Fibroblast of peridontal ligament (primary cell): Measurements from ENCODE around the gene RGS2.
A peak's percentile ranks its signal among the peaks of the same experiment; 100 is the strongest.

Experiments used
- DNase-seq: peaks from one replicate; pipeline ENCODE4 v3.0.0-alpha.2; 2010; ENCODE audit errors: extremely low read depth

RGS2 gene

DNA sequence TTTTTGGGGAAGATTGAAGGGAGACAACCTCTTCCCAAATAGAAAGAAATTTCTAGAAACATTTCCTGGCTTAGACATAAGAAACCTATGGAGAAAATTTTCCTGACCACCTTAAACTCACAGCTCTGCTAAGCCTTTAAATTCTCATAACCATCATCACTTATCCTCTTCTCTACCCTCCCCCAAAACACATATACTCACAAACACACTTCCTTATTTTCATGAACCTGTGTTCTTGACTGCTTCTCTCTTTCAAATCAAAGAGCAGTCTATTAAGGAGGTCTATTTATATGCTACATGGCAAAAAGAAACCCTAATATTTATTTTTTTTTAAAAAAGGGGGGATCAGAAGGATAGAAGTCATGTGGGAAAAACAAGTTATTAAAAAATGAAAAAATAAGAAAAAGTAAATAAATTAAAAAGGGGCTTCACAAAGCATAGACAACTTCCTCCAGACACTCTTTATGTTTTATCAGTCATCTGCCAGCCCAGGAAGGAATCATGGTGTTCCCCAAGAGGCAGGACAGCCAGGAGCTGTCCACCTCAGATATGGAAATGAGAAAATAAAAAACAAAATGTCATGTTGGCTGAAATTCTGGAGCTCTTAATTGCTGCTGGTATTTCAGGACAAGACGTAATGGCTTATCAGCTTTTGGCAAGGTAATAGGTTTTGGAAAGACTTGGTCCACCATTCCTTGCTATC is 12.8 kb upstream of the RGS2 start:
- DNase-seq: no peak

DNA sequence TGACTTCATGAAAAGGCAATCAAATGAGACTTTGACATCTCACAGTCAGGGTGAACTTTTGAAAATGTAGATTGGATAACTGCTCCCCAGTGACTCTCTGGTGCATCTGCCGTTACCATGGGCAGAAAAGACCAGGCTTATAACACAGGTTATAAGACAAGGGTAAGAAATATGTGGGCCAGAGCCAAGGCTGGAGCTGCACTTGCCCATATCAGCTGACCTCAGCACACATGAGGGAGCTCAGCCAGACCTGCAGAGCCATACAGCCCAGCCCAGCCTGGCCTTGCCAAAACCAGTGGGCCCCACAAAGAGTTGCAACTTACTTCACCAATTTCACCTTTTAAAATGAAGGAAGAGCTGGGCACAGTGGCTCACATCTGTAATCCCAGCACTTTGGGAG is 11.7 kb upstream of the RGS2 start:
- no peak for DNase-seq

DNA sequence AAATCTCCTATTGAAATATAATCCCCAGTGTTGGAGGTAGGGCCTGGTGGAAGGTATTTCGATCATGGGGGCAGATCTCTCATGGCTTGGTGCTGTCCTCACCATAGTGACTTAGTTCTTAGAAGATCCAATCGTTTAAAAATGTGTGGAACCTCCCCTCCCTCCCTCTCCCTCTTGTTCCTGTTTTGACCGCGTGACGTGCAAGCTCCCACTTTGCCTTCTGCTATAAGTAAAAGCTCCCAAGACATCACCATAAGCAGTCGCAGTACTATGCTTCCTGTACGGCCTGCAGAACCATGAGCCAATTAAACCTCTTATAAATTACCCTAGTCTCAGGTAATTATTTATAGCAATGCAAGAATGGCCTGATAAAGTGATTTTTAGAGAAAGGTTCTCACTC is 10.9 kb upstream of the RGS2 start:
- DNase-seq: no peak

DNA sequence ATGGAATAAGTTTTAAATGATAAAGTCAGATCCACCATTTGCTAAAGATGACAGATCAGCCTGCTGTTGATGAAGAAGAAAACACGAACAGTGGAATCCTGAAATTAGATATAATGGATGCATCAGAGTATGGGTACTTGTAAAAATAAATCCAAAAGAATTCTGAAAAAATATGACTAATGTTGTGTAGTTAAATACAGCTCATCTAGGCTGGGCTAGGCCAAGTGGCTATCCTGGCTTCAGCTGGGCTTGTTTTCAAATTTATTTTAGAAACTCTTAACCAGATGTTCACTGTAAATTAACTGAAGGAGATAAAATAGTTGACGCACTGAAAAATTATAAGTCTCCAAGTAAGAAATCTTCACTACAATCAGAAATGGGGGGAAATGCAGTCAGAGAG is 7.4 kb upstream of the RGS2 start:
- DNase-seq: peak; percentile 35

DNA sequence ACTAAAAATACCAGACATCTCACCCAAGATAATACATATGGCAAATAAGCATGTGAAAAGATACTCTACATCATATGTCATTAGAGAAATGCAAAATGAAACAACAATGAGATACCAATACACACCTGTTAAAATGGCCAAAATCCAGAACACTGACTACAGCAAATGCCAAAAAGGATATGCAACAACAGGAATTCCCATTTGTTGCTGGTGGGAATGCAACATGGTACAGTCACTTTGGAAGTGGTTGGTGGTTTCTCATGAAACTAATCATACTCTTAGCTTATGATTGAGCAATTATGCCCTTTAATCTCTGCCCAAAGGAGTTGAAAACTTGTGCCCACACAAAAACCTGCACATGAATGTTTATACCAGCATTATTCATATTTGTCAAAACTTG is 6.4 kb upstream of the RGS2 start:
- DNase-seq: no peak

DNA sequence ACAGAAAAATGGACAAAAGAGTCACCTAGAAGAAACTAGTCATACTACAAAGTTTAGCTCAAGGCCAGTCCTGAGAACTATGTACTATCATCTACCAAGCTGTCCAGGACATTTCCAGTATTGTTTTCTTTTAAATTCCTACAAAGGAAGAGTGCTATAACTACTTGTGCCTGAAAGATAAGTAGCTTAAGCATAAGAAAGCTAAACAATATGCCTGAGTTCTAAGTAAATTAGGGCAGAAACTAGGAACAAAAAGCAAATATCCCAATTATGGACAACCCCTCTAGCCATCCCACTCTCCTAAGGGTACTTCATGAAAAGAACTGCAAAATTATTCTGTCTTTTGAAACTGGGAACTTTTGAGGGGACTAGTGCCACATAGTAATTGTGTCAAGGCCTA is 5.3 kb upstream of the RGS2 start:
- no peak for DNase-seq

DNA sequence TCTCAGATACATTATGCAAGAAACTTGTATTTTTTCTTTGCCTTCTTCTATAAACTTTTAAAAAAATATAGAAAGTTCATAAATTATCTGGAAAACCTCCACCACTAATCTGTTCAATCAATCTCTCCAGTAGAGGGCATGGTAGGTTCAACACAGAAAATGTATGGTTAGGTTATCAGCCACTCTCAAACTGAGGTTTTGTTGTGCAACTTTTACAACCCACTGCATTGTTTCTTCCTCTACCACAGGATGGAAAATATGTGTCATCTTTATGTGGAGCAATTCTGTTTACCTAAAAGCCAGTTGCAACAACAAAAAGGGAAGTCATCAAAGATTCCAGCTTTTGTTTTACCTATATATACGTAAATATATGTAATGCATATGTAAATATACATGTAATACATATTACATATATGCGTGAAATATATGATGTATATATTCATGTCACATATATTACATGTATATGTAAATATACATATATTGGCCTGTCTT is 3.0 kb upstream of the RGS2 start:
- peak; percentile 96 for DNase-seq

DNA sequence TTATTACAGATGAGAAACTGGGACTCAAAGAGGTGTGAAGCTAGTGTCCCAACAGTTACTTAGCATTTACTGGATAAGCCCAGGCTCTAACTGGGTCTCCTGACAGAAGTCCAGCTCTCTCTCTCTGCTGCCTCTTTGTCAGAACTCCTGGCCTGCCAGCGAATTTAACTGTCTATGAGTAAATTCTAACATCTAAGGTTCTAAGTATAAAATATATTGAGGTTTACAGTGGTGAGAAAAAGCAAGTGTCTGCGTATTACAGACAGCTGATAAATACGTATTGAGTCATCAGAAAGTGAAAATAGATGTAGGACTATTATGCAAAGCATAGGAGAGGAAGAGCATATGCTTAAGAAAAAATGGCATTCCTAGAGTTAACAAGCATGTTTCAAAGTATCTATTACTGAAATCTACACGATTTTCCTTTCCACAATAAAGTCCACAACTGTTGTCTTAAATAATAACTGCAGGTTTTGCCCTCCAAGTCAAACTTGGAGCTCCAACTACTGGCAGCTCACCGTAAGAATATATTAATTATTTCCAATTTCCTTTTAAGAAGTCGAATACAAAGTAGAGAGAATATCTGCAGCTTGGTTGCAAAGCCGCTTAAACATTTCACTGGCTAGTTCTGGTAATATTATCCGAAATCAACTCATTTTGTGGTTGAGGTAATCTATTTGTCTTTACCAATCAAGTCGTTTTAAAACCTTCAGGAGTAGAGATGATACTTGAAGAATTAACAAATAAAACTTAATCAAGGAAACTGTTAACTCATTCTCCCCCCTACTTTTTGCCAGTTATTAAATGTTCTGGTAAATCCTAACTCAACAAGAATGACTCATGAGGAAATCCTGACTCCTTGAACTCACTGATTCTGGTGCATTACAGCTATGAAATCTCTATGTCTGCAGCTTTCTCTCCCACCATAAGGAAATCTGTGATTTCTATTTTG is 1.4 kb upstream of the RGS2 start:
- DNase-seq: peak; percentile 67

DNA sequence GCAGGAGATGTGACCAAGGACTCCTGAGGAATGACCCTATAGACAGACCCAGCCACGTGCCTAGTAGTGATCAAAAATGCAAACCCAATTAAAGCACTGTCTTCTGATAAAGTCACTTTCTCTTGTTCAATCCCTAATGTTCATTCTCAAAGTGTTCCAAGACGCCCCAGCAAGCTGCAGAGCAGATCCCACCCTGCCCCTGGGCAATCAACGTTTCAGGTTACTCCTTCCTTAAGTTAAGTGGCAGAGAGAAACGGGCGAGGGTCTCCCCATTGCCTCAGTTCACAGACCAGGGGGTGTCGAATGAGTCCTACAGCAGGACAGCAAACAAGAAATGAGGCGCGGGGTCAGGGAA is 699 bp upstream of the RGS2 start:
- DNase-seq: no peak

DNA sequence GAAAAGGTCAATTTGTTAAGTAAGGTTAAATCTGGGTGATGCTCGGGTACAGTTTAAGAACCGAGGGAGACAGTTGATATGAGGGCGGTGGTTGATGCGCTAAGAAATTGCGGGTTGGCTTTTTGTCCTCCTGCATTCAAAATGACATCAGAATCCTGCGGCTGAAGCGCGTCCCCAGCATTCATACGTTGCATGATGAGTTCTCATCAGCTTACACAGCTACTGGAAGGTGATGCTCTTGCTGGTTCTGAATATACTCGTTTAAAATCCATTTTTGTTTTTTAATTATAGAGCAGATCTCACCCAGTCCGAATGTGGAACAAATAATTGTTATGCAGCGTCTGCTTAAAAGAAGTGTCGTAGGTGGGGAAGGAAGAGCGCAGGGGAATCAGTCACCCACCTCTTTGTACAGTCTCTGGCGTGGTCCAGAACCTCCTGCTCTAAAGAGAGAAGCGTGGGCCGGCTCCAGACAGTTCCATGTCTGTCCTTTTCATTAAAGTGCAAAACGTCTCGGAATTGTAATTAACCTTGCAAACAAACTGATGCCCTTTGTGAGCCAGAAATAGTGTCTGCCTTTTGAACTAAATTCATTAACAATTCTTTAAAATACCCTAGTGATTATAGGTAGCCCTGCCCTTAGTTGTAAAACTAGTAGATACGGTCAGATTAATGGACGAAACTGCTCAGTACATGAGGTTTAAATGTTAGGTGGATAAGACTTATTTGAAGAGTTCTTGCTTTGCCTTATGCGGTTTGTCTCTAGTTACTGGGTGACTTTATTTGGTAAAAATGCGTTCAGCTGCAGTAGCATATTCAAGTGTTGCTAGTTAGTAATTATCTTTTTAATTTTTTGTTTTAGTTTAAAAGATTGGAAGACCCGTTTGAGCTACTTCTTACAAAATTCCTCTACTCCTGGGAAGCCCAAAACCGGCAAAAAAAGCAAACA is 741 bp downstream of the RGS2 start:
- peak; percentile 67 for DNase-seq

DNA sequence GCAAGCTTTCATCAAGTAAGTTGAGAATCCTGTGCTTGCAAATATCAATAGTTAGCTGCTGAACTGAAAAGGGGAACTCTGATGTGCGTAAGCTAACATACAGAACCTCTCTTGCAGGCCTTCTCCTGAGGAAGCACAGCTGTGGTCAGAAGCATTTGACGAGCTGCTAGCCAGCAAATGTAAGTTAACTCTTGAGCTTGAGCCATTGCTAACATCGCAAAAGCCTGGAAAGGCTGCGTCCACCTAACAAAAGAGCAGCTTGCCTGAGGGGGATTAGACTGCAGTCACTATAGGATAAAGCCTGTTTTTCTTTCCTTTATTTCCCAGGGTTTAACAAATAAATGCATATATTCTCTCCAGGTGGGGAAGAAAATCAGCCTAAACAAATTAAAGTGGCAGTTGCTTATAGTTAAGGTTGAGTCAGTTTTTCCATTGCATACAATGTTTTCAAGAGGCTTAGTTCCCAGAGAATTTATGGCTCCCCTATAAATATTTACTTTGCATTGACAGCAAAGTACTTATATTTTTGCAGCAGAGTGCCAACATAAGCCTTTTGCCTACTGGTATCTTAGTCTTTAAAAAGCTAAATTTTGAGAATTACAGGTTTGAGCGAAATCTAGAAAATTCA is 1.5 kb downstream of the RGS2 start:
- DNase-seq: peak; percentile 21

DNA sequence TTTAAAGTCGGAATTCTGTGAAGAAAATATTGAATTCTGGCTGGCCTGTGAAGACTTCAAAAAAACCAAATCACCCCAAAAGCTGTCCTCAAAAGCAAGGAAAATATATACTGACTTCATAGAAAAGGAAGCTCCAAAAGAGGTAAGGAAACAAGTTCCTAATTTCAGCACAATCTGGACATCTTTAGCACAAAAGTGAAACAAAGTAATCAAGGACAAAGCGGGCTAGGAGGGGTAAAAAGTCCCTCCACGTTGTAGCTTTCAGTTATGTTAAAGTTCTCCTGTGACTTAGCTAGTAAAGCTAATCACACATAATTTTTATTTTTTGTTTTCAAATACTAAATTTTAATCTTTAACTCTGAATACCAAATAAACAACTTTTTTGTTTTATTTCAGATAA is 2.2 kb downstream of the RGS2 start:
- no peak for DNase-seq

DNA sequence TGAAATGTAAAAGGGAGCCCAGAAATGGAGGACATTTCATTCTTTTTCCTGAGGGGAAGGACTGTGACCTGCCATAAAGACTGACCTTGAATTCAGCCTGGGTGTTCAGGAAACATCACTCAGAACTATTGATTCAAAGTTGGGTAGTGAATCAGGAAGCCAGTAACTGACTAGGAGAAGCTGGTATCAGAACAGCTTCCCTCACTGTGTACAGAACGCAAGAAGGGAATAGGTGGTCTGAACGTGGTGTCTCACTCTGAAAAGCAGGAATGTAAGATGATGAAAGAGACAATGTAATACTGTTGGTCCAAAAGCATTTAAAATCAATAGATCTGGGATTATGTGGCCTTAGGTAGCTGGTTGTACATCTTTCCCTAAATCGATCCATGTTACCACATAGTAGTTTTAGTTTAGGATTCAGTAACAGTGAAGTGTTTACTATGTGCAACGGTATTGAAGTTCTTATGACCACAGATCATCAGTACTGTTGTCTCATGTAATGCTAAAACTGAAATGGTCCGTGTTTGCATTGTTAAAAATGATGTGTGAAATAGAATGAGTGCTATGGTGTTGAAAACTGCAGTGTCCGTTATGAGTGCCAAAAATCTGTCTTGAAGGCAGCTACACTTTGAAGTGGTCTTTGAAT is 2.9 kb downstream of the RGS2 start:
- DNase-seq: no peak

DNA sequence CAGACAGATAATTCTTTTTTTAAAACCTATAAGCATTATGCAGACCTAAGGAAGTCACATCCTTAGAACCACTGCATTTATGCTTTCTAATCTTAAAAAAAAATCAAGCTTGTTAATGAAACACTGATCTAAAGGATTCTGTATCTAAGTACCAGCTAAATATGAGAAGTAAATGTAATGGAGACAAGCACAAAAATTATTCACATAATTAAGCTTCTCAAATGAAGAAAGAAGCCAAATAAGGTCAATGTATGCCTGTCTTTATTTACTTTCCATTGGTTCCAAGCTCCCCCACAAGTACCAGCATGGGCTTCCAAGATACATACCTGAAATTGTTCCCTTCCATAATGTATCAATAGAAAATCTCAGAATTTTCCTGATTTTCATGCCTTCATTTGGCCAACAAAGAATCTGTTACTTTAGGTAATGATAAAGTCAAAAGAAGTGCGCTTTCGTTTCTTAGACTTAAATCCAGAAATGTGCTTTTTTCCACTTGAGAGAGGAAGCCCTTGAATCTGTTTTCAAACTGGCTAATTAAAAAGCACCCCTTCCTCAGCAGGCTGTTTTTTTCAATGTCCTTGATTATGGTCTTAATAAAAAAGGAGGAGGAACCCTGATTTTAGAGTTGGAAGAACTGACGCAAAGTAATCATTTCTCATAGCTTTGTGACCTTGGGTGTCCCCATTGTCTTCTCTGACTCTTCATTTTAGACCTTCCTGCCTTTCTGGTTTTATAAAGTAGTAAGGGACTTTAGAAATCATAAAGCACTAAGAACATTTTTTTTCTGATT is 3.8 kb downstream of the RGS2 start:
- DNase-seq: no peak

DNA sequence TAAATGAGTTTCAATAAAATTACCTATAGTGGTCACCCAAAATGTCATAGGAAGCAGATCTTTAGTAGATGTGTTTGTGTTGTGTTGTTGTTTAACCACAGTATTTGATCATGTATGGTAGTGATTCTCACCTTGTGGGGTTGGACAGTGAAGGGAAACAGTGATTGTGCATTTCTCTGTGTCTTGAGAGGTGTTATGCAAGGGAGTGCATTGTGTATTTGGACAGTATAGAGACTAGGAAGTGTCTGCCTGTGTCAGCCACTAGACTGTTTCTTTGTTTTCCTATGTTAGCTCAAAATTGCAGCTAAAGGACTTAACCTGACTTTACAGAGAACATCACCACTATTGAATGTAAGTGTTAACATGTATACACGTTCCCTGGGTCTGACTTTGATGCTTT is 6.0 kb downstream of the RGS2 start:
- DNase-seq: no peak

DNA sequence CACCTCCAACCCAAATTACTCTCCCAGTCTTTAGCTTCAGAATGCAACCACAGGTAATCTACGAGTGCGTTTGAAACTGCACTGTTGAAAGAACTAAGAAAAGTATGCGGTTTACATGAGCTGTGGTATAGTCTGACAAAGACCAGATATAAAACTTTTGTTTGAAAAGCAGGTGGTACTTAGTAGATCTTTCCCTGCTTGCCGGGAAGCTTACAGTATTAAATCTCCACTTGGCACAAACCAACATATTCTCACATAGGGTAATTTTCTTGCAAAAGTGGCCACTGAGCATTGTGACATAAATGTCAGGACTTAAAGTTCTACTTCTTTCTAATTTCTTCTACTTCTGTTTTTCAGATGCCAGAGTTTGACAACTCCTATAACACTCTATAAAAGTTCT is 8.4 kb downstream of the RGS2 start:
- no peak for DNase-seq

DNA sequence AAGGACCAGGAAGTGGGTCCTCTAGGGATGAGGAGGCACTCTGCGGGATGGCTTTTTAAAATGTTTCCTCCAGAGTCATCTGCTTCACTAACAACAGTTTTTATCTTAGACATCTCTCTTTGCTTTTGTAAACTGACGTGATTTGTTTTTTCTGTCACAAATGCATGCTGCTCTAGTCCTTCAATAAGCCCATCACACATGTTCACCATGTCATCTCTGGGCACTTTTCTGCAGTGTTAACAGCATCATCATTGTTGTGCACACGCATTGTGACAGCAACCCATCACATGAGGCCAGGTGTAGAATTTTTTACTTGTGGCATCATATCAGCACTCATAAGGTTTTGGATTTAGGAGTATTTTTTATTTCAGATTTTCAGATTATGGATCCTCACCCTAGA is 12.5 kb downstream of the RGS2 start:
- DNase-seq: no peak

DNA sequence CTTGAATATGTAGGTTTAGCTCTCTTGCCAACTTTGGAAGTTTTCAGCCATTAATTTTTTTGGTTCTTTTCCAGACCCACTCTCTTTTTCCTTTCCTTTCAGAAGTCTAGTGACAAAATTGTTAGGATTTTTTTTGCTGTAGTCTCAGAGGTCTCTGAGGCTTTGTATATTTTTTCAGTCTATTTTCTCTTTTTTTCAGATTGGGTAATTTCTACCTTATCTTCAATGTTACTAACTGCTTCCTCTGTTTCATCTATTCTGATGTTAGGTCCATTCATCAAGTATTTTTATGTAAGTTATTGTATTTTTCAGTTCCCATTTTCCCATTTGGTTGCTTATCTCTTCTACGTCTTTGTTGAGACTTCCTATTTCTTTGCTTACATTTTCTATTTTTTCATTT is 15.7 kb downstream of the RGS2 start:
- DNase-seq: no peak

DNA sequence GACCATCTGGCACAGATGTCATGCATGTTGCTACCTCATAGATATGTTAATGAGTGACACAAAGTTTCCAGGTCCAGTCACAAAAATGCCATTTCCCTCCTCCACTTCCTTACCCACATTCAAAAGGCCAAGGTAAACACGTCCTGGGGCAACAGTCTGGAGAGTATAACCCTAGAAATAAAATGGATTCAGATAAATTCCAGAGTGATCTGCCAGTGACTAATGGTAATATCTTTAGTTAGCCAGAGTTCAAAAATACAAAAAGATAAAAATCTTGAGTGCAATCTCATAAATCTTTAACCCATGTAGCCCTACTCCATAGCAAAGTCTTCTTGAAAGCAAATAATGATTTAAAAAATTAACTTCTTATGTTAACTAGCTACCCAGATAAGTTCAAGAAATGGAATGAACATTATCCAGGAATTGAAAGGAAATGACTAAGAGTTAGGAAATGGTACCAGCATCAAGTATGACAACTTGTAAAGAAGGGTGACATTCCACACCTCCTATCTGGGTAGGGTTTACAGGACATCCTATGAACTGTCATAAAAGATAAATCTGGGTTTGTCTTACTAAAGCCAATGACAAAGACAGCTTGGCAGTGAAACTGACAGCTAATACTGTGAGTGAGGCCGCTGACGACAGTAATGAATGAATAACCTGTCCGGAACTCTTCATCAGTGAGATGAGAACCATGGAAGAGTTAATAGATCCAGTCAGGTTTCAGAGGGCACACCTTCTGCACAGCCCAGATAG is 18.1 kb downstream of the RGS2 start:
- DNase-seq: no peak
